ENCODE results near the gene ARL3.

Gene ARL3

GRCh38 chr10:102648889-102649796, 65.1 kb downstream of the ARL3 start:
- Histone ChIP-seq H2BK5ac (ENCODE audit: low read length) (peak overlapping the region; percentile 89), H3K36me3 (replicated peaks in 1 of 2; ENCODE audit: control insufficient read depth in 2 of 2, insufficient read depth in 2 of 2, low read length in 2 of 2) (peaks cover 2 to 64% of the 10 kb centered on the region in 2 donors), H4K91ac (ENCODE audit: low read depth, low read length, poor library complexity) (peak overlapping the region; percentile 94), H4K8ac (ENCODE audit: low read depth, low read length) (peak overlapping the region; percentile 97), H3K18ac (ENCODE audit: low read length) (peak overlapping the region; percentile 98), H2BK120ac (ENCODE audit: low read depth, low read length) (peak overlapping the region; percentile 97), H3K4me2 (ENCODE audit: insufficient read depth, low read length, poor library complexity, severe bottlenecking) (peak overlapping the region; percentile 72), H3K4me3 (ENCODE audit: low read length in 2 of 2) (peak overlapping the region in 1 of 2 donors; percentile 24), H2AFZ (ENCODE audit: low read length) (peak overlapping the region; percentile 19), H3K27ac (replicated peaks; ENCODE audit: low read length) (peak overlapping the region; percentile 100), H2AK5ac (ENCODE audit: low read depth, low read length) (peak overlapping the region; percentile 98), H3K9me3 (replicated peaks in 1 of 2; ENCODE audit: control insufficient read depth in 2 of 2, insufficient read depth in 1 of 2, low read depth in 1 of 2, low read length in 2 of 2) (no peaks in the 10 kb centered on the region), H2BK15ac (ENCODE audit: low read length) (peak overlapping the region; percentile 81), H3K79me1 (ENCODE audit: low read depth, low read length) (peaks cover 39% of the 10 kb centered on the region), H3K14ac (ENCODE audit: low read length) (peak overlapping the region; percentile 94), H3K23ac (ENCODE audit: low read depth, low read length, poor library complexity) (peak overlapping the region; percentile 26), H3K27me3 (ENCODE audit: control insufficient read depth in 3 of 3, insufficient read depth in 3 of 3, low read depth in 1 of 3, low read length in 3 of 3) (no peaks in the 10 kb centered on the region), H3K9ac (ENCODE audit: low read depth, low read length, poor library complexity) (peak overlapping the region; percentile 90), H3K4me1 (ENCODE audit: control insufficient read depth in 2 of 2, insufficient read depth in 1 of 2, low read depth in 1 of 2, low read length in 2 of 2) (peaks cover 51 to 62% of the 10 kb centered on the region in 2 donors), H3K4ac (ENCODE audit: low read length) (peak overlapping the region; percentile 90), H2BK12ac (ENCODE audit: low read length) (peak overlapping the region; percentile 95)
- DNase-seq (ENCODE audit: low spot score) = peak; percentile 75
- WGBS, 2 donors (ENCODE audit: extremely low coverage in 2 of 2, insufficient read length in 2 of 2, insufficient replicate concordance in 1 of 2) = no CpG with 5 or more reads among the region's 25 CpGs

GRCh38 chr10:102648269-102648888, 65.8 kb downstream of the ARL3 start:
- Histone ChIP-seq H4K8ac (ENCODE audit: low read depth, low read length) (no peak overlapping the region), H3K79me1 (ENCODE audit: low read depth, low read length) (peaks cover 38% of the 10 kb centered on the region), H2BK120ac (ENCODE audit: low read depth, low read length) (no peak overlapping the region), H3K23ac (ENCODE audit: low read depth, low read length, poor library complexity) (no peak overlapping the region), H3K4me2 (ENCODE audit: insufficient read depth, low read length, poor library complexity, severe bottlenecking) (no peak overlapping the region), H3K27ac (replicated peaks; ENCODE audit: low read length) (peak overlapping the region; percentile 100), H3K18ac (ENCODE audit: low read length) (peak overlapping the region; percentile 98), H3K4me1 (ENCODE audit: control insufficient read depth in 2 of 2, insufficient read depth in 1 of 2, low read depth in 1 of 2, low read length in 2 of 2) (peaks cover 51 to 62% of the 10 kb centered on the region in 2 donors), H3K36me3 (replicated peaks in 1 of 2; ENCODE audit: control insufficient read depth in 2 of 2, insufficient read depth in 2 of 2, low read length in 2 of 2) (peaks cover 2 to 57% of the 10 kb centered on the region in 2 donors), H3K4me3 (ENCODE audit: low read length in 2 of 2) (peak overlapping the region in 1 of 2 donors; percentile 24), H3K4ac (ENCODE audit: low read length) (peak overlapping the region; percentile 90), H4K91ac (ENCODE audit: low read depth, low read length, poor library complexity) (peak overlapping the region; percentile 94), H2AK5ac (ENCODE audit: low read depth, low read length) (peak overlapping the region; percentile 85), H3K9me3 (replicated peaks in 1 of 2; ENCODE audit: control insufficient read depth in 2 of 2, insufficient read depth in 1 of 2, low read depth in 1 of 2, low read length in 2 of 2) (no peaks in the 10 kb centered on the region), H3K14ac (ENCODE audit: low read length) (peak overlapping the region; percentile 3), H2AFZ (ENCODE audit: low read length) (no peak overlapping the region), H2BK15ac (ENCODE audit: low read length) (peak overlapping the region; percentile 81), H3K27me3 (ENCODE audit: control insufficient read depth in 3 of 3, insufficient read depth in 3 of 3, low read depth in 1 of 3, low read length in 3 of 3) (no peaks in the 10 kb centered on the region), H2BK12ac (ENCODE audit: low read length) (peak overlapping the region; percentile 95), H2BK5ac (ENCODE audit: low read length) (peak overlapping the region; percentile 89), H3K9ac (ENCODE audit: low read depth, low read length, poor library complexity) (peak overlapping the region; percentile 26)
- DNase-seq (ENCODE audit: low spot score) = no peak
- no CpG with 5 or more reads among the region's 12 CpGs for WGBS, 2 donors (ENCODE audit: extremely low coverage in 2 of 2, insufficient read length in 2 of 2, insufficient replicate concordance in 1 of 2)

- H3K4me1 ChIP-seq (ENCODE audit: control insufficient read depth in 2 of 2, insufficient read depth in 1 of 2, low read depth in 1 of 2, low read length in 2 of 2) = peaks cover 51 to 62% of the 10 kb centered on the region in 2 donors
- no CpG with 5 or more reads among the region's 7 CpGs for WGBS, 2 donors (ENCODE audit: extremely low coverage in 2 of 2, insufficient read length in 2 of 2, insufficient replicate concordance in 1 of 2)
These were observed 66.5 kb downstream of the ARL3 start for GRCh38 chr10:102647443-102648268.

More at GRCh38 chr10:102647443-102648268, 66.5 kb downstream of the ARL3 start:
- no peak overlapping the region for H3K4me2 ChIP-seq (ENCODE audit: insufficient read depth, low read length, poor library complexity, severe bottlenecking)
- H2BK5ac ChIP-seq (ENCODE audit: low read length) = no peak overlapping the region
- H3K36me3 ChIP-seq (replicated peaks in 1 of 2; ENCODE audit: control insufficient read depth in 2 of 2, insufficient read depth in 2 of 2, low read length in 2 of 2) = peaks cover 2 to 50% of the 10 kb centered on the region in 2 donors
- H3K27me3 ChIP-seq (ENCODE audit: control insufficient read depth in 3 of 3, insufficient read depth in 3 of 3, low read depth in 1 of 3, low read length in 3 of 3) = no peaks in the 10 kb centered on the region
- H3K23ac ChIP-seq (ENCODE audit: low read depth, low read length, poor library complexity) = no peak overlapping the region
- H4K91ac ChIP-seq (ENCODE audit: low read depth, low read length, poor library complexity) = no peak overlapping the region
- peak overlapping the region; percentile 78 for H3K9ac ChIP-seq (ENCODE audit: low read depth, low read length, poor library complexity)
- H4K8ac ChIP-seq (ENCODE audit: low read depth, low read length) = no peak overlapping the region
- peak overlapping the region in 1 of 2 donors; percentile 90 for H3K4me3 ChIP-seq (ENCODE audit: low read length in 2 of 2)
- H2BK120ac ChIP-seq (ENCODE audit: low read depth, low read length) = no peak overlapping the region
- no peak for DNase-seq (ENCODE audit: low spot score)
- H2BK15ac ChIP-seq (ENCODE audit: low read length) = peak overlapping the region; percentile 38
- no peak overlapping the region for H3K27ac ChIP-seq (replicated peaks; ENCODE audit: low read length)
- H3K79me1 ChIP-seq (ENCODE audit: low read depth, low read length) = peaks cover 36% of the 10 kb centered on the region
- no peak overlapping the region for H3K18ac ChIP-seq (ENCODE audit: low read length)
- peak overlapping the region; percentile 66 for H2AK5ac ChIP-seq (ENCODE audit: low read depth, low read length)
- no peaks in the 10 kb centered on the region for H3K9me3 ChIP-seq (replicated peaks in 1 of 2; ENCODE audit: control insufficient read depth in 2 of 2, insufficient read depth in 1 of 2, low read depth in 1 of 2, low read length in 2 of 2)
- no peak overlapping the region for H3K14ac ChIP-seq (ENCODE audit: low read length)
- H2AFZ ChIP-seq (ENCODE audit: low read length) = no peak overlapping the region
- H2BK12ac ChIP-seq (ENCODE audit: low read length) = no peak overlapping the region
- H3K4ac ChIP-seq (ENCODE audit: low read length) = no peak overlapping the region
